ENCODE data around the gene ING5.
"Not testable (repeated sequence)": the region's sequence is repeated elsewhere in the genome, so short reads cannot be mapped to it uniquely, and the experiment has no call there.

Gene ING5

GRCh38 chr2:241701149-241701398 lies 765 bp upstream of the ING5 start:
- DNase-seq (ENCODE audit: low read depth): no peak
- H3K4me3 ChIP-seq (ENCODE audit: low read depth, low read length): peak overlapping the region; percentile 73

GRCh38 chr2:241702155-241703031 lies 554 bp downstream of the ING5 start:
- peak; percentile 51 for DNase-seq (ENCODE audit: low read depth)
- H3K4me3 ChIP-seq (ENCODE audit: low read depth, low read length): peak overlapping the region; percentile 79

GRCh38 chr2:241703032-241703604 lies 1.3 kb downstream of the ING5 start:
- DNase-seq (ENCODE audit: low read depth): no peak
- peak overlapping the region; percentile 79 for H3K4me3 ChIP-seq (ENCODE audit: low read depth, low read length)

- no peak for DNase-seq (ENCODE audit: low read depth)
Observed at GRCh38 chr2:241706537-241706936, 4.7 kb downstream of the ING5 start.

GRCh38 chr2:241708879-241709278 lies 7.0 kb downstream of the ING5 start:
- no peak overlapping the region for H3K4me3 ChIP-seq (ENCODE audit: low read depth, low read length)
- DNase-seq (ENCODE audit: low read depth): no peak

More at GRCh38 chr2:241706537-241706936, 4.7 kb downstream of the ING5 start:
- H3K4me3 ChIP-seq (ENCODE audit: low read depth, low read length): no peak overlapping the region

- no peak overlapping the region for H3K4me3 ChIP-seq (ENCODE audit: low read depth, low read length)
- no peak for DNase-seq (ENCODE audit: low read depth)
Observed at GRCh38 chr2:241719093-241719492, 17.3 kb downstream of the ING5 start.

- no peak overlapping the region for H3K4me3 ChIP-seq (ENCODE audit: low read depth, low read length)
- DNase-seq (ENCODE audit: low read depth): no peak
Observed at GRCh38 chr2:241720099-241720498, 18.3 kb downstream of the ING5 start.

- no peak for DNase-seq (ENCODE audit: low read depth)
- H3K4me3 ChIP-seq (ENCODE audit: low read depth, low read length): no peak overlapping the region
Observed at GRCh38 chr2:241720560-241720959, 18.7 kb downstream of the ING5 start.

- H3K4me3 ChIP-seq (ENCODE audit: low read depth, low read length): no peak overlapping the region
- DNase-seq (ENCODE audit: low read depth): no peak
Observed at GRCh38 chr2:241721852-241722251, 20.0 kb downstream of the ING5 start.

- no peak overlapping the region for H3K4me3 ChIP-seq (ENCODE audit: low read depth, low read length)
- DNase-seq (ENCODE audit: low read depth): no peak
Observed at GRCh38 chr2:241722896-241723454, 21.1 kb downstream of the ING5 start.

- H3K4me3 ChIP-seq (ENCODE audit: low read depth, low read length): no peak overlapping the region
- DNase-seq (ENCODE audit: low read depth): no peak
Observed at GRCh38 chr2:241724259-241724974, 22.6 kb downstream of the ING5 start.

GRCh38 chr2:241724975-241725870 lies 23.4 kb downstream of the ING5 start:
- no peak overlapping the region for H3K4me3 ChIP-seq (ENCODE audit: low read depth, low read length)
- DNase-seq (ENCODE audit: low read depth): no peak

GRCh38 chr2:241726459-241726858 lies 24.6 kb downstream of the ING5 start:
- DNase-seq (ENCODE audit: low read depth): no peak
- no peak overlapping the region for H3K4me3 ChIP-seq (ENCODE audit: low read depth, low read length)

- no peak overlapping the region for H3K4me3 ChIP-seq (ENCODE audit: low read depth, low read length)
- no peak for DNase-seq (ENCODE audit: low read depth)
Observed at GRCh38 chr2:241728000-241728399, 26.2 kb downstream of the ING5 start.

- no peak overlapping the region for H3K4me3 ChIP-seq (ENCODE audit: low read depth, low read length)
- no peak for DNase-seq (ENCODE audit: low read depth)
Observed at GRCh38 chr2:241728627-241729026, 26.8 kb downstream of the ING5 start.

- DNase-seq (ENCODE audit: low read depth): no peak
- H3K4me3 ChIP-seq (ENCODE audit: low read depth, low read length): no peak overlapping the region
Observed at GRCh38 chr2:241729868-241730267, 28.0 kb downstream of the ING5 start.

GRCh38 chr2:241730671-241731293 lies 28.9 kb downstream of the ING5 start:
- DNase-seq (ENCODE audit: low read depth): no peak
- no peak overlapping the region for H3K4me3 ChIP-seq (ENCODE audit: low read depth, low read length)

GRCh38 chr2:241732513-241733186 lies 30.8 kb downstream of the ING5 start:
- peak; percentile 5 for DNase-seq (ENCODE audit: low read depth)
- not testable (repeated sequence) for H3K4me3 ChIP-seq (ENCODE audit: low read depth, low read length)
